HEK293 (cell line): ENCODE measurements around the gene CDK12.
A peak's percentile ranks its signal among the peaks of the same experiment; 100 is the strongest.

Experiments
- OVOL3 ChIP-seq: fragments of 450-650 bp; formaldehyde crosslinking; IDR thresholded peaks from 2 replicates; pipeline ENCODE4 v1.5.1; 2016; ENCODE audit warnings: missing biosample characterization, missing genetic modification characterization
- SP2 ChIP-seq: fragments of 450-650 bp; formaldehyde crosslinking; IDR thresholded peaks from 2 replicates; pipeline ENCODE4 v1.5.1; 2016; ENCODE audit warnings: missing biosample characterization, missing genetic modification characterization
- SP3 ChIP-seq: fragments of 450-650 bp; formaldehyde crosslinking; IDR thresholded peaks from 2 replicates; pipeline ENCODE4 v1.5.1; 2016; ENCODE audit warnings: missing biosample characterization, missing genetic modification characterization
- TCF7L2 ChIP-seq: IDR thresholded peaks from 2 replicates; pipeline ENCODE4 v1.6.1; 2011; ENCODE audit warnings: low read depth, mild to moderate bottlenecking, inconsistent platforms, low read length, moderate library complexity, borderline replicate concordance
- ZNF140 ChIP-seq: fragments of 450-650 bp; formaldehyde crosslinking; IDR thresholded peaks from 2 replicates; pipeline ENCODE4 v1.5.1; 2016; ENCODE audit warnings: missing biosample characterization, missing genetic modification characterization
- ZNF169 ChIP-seq: fragments of 450-650 bp; formaldehyde crosslinking; IDR thresholded peaks from 2 replicates; pipeline ENCODE4 v1.5.1; 2016; ENCODE audit warnings: missing biosample characterization, missing genetic modification characterization
- ZNF2 ChIP-seq: fragments of 450-650 bp; formaldehyde crosslinking; IDR thresholded peaks from 2 replicates; pipeline ENCODE4 v1.5.1; 2016; ENCODE audit warnings: missing biosample characterization, missing genetic modification characterization
- ZNF211 ChIP-seq: fragments of 450-650 bp; formaldehyde crosslinking; IDR thresholded peaks from 2 replicates; pipeline ENCODE4 v1.5.1; 2016; ENCODE audit warnings: low read depth, missing biosample characterization, missing genetic modification characterization
- ZNF416 ChIP-seq: fragments of 450-650 bp; formaldehyde crosslinking; IDR thresholded peaks from 2 replicates; pipeline ENCODE4 v1.5.1; 2016; ENCODE audit warnings: missing biosample characterization, missing genetic modification characterization
- ZNF501 ChIP-seq: fragments of 450-650 bp; formaldehyde crosslinking; IDR thresholded peaks from 2 replicates; pipeline ENCODE4 v1.5.1; 2016; ENCODE audit warnings: missing biosample characterization, missing genetic modification characterization
- ZNF514 ChIP-seq: fragments of 450-650 bp; formaldehyde crosslinking; IDR thresholded peaks from 2 replicates; pipeline ENCODE4 v1.5.1; 2016; ENCODE audit warnings: missing biosample characterization, missing genetic modification characterization
- ZNF561 ChIP-seq: fragments of 450-650 bp; IDR thresholded peaks from 2 replicates; pipeline ENCODE4 v1.5.1; 2018; ENCODE audit warnings: missing biosample characterization, missing genetic modification characterization, borderline replicate concordance
- ZNF610 ChIP-seq: fragments of 450-650 bp; formaldehyde crosslinking; IDR thresholded peaks from 2 replicates; pipeline ENCODE4 v1.5.1; 2016; ENCODE audit warnings: missing biosample characterization, missing genetic modification characterization, borderline replicate concordance
- ZNF626 ChIP-seq: fragments of 450-650 bp; sonication (Bioruptor Pico); formaldehyde crosslinking; IDR thresholded peaks from 2 replicates; pipeline ENCODE4 v1.5.1; 2018; ENCODE audit warnings: missing biosample characterization, missing genetic modification characterization, inconsistent platforms
- ZNF664 ChIP-seq: fragments of 450-650 bp; formaldehyde crosslinking; IDR thresholded peaks from 2 replicates; pipeline ENCODE4 v1.5.1; 2016; ENCODE audit warnings: missing biosample characterization, missing genetic modification characterization
- ZNF792 ChIP-seq: fragments of 450-650 bp; formaldehyde crosslinking; IDR thresholded peaks from 2 replicates; pipeline ENCODE4 v1.5.1; 2016; ENCODE audit warnings: missing biosample characterization, missing genetic modification characterization
- ZXDB ChIP-seq: fragments of 450-650 bp; formaldehyde crosslinking; IDR thresholded peaks from 2 replicates; pipeline ENCODE4 v1.5.1; 2016; ENCODE audit warnings: missing biosample characterization, missing genetic modification characterization
- TF ChIP-seq, protein P1 (sequence below): fragments of 450-650 bp; formaldehyde crosslinking; IDR thresholded peaks from 2 replicates; pipeline ENCODE4 v1.5.1; 2017; ENCODE audit warnings: missing biosample characterization, missing genetic modification characterization
- TF ChIP-seq, protein P2 (sequence below): fragments of 450-650 bp; formaldehyde crosslinking; IDR thresholded peaks from 2 replicates; pipeline ENCODE4 v1.5.1; 2017; ENCODE audit warnings: missing biosample characterization, missing genetic modification characterization
- TF ChIP-seq, protein P3 (sequence below): fragments of 450-650 bp; formaldehyde crosslinking; optimal IDR thresholded peaks from 2 replicates; pipeline ENCODE3; 2016; ENCODE audit warnings: missing biosample characterization, mild to moderate bottlenecking, missing genetic modification characterization
- TF ChIP-seq, protein P4 (sequence below): fragments of 450-650 bp; formaldehyde crosslinking; IDR thresholded peaks from 2 replicates; pipeline ENCODE4 v1.5.1; 2017; ENCODE audit warnings: missing biosample characterization, missing genetic modification characterization
- TF ChIP-seq, protein P5 (sequence below): sonication (generic); formaldehyde crosslinking; IDR thresholded peaks from 2 replicates; pipeline ENCODE4 v1.8.1; 2022; ENCODE audit warnings: mild to moderate bottlenecking, moderate library complexity, missing genetic modification reagents
- TF ChIP-seq, protein P6 (sequence below): fragments of 450-650 bp; formaldehyde crosslinking; IDR thresholded peaks from 2 replicates; pipeline ENCODE4 v1.5.1; 2016; ENCODE audit warnings: missing biosample characterization, missing genetic modification characterization
- TF ChIP-seq, protein P7 (sequence below): fragments of 450-650 bp; formaldehyde crosslinking; conservative IDR thresholded peaks from 2 replicates; pipeline ENCODE4 v1.5.1; 2016; ENCODE audit warnings: low read depth, missing biosample characterization, missing genetic modification characterization

CDK12 gene

DNA sequence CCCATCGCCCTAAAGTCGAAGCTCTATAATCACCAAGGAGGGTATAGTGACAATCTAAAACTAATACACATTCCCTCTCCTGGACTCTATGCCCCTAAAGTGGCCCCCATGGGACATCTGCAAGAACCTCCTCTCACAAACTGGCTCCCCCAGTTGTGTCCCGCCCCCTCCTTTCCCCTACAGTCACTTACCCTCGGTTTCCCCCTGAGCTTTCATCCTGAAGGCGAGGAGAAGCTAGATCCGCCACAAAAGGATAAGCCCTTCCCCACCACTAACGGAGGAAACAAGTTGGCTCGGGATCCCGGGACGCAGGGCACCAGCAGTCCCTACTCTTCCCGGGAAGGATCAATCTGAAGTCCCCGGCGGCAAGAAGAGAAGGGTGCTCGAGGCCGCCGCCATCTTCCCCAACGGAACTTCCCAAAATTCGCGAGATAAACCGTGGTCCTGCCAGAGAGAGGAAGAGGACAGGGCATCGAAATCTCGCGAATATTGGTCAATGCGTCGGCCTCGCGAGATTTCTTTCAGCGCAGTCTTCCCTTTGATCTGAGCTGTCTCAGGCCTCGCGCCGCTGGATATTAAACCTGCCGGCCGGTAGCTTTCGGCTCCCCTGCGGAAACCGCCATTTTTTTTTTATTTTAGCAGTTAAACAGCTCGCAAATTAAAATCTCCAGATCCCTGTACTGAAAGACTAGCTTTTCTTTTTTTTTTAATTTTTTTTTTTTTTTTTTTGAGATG, 10.3 kb upstream of the CDK12 start, which contains the start of gene MED1 (continued):
- TF ChIP-seq, protein P1, sequence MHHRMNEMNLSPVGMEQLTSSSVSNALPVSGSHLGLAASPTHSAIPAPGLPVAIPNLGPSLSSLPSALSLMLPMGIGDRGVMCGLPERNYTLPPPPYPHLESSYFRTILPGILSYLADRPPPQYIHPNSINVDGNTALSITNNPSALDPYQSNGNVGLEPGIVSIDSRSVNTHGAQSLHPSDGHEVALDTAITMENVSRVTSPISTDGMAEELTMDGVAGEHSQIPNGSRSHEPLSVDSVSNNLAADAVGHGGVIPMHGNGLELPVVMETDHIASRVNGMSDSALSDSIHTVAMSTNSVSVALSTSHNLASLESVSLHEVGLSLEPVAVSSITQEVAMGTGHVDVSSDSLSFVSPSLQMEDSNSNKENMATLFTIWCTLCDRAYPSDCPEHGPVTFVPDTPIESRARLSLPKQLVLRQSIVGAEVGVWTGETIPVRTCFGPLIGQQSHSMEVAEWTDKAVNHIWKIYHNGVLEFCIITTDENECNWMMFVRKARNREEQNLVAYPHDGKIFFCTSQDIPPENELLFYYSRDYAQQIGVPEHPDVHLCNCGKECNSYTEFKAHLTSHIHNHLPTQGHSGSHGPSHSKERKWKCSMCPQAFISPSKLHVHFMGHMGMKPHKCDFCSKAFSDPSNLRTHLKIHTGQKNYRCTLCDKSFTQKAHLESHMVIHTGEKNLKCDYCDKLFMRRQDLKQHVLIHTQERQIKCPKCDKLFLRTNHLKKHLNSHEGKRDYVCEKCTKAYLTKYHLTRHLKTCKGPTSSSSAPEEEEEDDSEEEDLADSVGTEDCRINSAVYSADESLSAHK (tag by site-specific recombination) = no peak
- TF ChIP-seq ZNF626 (no peak), ZNF140 (tag by site-specific recombination) (no peak), ZXDB (tag by site-specific recombination) (peak; percentile 52), ZNF211 (tag by site-specific recombination) (no peak), ZNF169 (tag by site-specific recombination) (no peak), ZNF561 (tag by site-specific recombination) (0 out of 2 replicates have a peak, but pooled peaks have one; percentile 23), TCF7L2 (peak; percentile 99), OVOL3 (tag by site-specific recombination) (no peak), ZNF610 (no peak), ZNF416 (no peak), ZNF792 (tag by site-specific recombination) (no peak), ZNF2 (peak; percentile 24; the same call in 1 of the 2 replicates), ZNF664 (no peak), ZNF501 (tag by site-specific recombination) (no peak), SP3 (tag by site-specific recombination) (peak; percentile 69), SP2 (tag by site-specific recombination) (peak; percentile 52), ZNF514 (no peak)
- TF ChIP-seq, protein P2, sequence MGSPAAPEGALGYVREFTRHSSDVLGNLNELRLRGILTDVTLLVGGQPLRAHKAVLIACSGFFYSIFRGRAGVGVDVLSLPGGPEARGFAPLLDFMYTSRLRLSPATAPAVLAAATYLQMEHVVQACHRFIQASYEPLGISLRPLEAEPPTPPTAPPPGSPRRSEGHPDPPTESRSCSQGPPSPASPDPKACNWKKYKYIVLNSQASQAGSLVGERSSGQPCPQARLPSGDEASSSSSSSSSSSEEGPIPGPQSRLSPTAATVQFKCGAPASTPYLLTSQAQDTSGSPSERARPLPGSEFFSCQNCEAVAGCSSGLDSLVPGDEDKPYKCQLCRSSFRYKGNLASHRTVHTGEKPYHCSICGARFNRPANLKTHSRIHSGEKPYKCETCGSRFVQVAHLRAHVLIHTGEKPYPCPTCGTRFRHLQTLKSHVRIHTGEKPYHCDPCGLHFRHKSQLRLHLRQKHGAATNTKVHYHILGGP = no peak
- TF ChIP-seq, protein P3, sequence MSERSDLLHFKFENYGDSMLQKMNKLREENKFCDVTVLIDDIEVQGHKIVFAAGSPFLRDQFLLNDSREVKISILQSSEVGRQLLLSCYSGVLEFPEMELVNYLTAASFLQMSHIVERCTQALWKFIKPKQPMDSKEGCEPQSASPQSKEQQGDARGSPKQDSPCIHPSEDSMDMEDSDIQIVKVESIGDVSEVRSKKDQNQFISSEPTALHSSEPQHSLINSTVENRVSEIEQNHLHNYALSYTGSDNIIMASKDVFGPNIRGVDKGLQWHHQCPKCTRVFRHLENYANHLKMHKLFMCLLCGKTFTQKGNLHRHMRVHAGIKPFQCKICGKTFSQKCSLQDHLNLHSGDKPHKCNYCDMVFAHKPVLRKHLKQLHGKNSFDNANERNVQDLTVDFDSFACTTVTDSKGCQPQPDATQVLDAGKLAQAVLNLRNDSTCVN = peak; percentile 17
- TF ChIP-seq, protein P4, sequence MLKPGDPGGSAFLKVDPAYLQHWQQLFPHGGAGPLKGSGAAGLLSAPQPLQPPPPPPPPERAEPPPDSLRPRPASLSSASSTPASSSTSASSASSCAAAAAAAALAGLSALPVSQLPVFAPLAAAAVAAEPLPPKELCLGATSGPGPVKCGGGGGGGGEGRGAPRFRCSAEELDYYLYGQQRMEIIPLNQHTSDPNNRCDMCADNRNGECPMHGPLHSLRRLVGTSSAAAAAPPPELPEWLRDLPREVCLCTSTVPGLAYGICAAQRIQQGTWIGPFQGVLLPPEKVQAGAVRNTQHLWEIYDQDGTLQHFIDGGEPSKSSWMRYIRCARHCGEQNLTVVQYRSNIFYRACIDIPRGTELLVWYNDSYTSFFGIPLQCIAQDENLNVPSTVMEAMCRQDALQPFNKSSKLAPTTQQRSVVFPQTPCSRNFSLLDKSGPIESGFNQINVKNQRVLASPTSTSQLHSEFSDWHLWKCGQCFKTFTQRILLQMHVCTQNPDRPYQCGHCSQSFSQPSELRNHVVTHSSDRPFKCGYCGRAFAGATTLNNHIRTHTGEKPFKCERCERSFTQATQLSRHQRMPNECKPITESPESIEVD (tag by site-specific recombination) = no peak
- TF ChIP-seq, protein P5, sequence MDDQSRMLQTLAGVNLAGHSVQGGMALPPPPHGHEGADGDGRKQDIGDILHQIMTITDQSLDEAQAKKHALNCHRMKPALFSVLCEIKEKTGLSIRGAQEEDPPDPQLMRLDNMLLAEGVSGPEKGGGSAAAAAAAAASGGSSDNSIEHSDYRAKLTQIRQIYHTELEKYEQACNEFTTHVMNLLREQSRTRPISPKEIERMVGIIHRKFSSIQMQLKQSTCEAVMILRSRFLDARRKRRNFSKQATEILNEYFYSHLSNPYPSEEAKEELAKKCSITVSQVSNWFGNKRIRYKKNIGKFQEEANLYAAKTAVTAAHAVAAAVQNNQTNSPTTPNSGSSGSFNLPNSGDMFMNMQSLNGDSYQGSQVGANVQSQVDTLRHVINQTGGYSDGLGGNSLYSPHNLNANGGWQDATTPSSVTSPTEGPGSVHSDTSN = no peak
- TF ChIP-seq, protein P6, sequence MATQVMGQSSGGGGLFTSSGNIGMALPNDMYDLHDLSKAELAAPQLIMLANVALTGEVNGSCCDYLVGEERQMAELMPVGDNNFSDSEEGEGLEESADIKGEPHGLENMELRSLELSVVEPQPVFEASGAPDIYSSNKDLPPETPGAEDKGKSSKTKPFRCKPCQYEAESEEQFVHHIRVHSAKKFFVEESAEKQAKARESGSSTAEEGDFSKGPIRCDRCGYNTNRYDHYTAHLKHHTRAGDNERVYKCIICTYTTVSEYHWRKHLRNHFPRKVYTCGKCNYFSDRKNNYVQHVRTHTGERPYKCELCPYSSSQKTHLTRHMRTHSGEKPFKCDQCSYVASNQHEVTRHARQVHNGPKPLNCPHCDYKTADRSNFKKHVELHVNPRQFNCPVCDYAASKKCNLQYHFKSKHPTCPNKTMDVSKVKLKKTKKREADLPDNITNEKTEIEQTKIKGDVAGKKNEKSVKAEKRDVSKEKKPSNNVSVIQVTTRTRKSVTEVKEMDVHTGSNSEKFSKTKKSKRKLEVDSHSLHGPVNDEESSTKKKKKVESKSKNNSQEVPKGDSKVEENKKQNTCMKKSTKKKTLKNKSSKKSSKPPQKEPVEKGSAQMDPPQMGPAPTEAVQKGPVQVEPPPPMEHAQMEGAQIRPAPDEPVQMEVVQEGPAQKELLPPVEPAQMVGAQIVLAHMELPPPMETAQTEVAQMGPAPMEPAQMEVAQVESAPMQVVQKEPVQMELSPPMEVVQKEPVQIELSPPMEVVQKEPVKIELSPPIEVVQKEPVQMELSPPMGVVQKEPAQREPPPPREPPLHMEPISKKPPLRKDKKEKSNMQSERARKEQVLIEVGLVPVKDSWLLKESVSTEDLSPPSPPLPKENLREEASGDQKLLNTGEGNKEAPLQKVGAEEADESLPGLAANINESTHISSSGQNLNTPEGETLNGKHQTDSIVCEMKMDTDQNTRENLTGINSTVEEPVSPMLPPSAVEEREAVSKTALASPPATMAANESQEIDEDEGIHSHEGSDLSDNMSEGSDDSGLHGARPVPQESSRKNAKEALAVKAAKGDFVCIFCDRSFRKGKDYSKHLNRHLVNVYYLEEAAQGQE (tag by site-specific recombination) = peak; percentile 14; the same call in 1 of the 2 replicates
- TF ChIP-seq, protein P7, sequence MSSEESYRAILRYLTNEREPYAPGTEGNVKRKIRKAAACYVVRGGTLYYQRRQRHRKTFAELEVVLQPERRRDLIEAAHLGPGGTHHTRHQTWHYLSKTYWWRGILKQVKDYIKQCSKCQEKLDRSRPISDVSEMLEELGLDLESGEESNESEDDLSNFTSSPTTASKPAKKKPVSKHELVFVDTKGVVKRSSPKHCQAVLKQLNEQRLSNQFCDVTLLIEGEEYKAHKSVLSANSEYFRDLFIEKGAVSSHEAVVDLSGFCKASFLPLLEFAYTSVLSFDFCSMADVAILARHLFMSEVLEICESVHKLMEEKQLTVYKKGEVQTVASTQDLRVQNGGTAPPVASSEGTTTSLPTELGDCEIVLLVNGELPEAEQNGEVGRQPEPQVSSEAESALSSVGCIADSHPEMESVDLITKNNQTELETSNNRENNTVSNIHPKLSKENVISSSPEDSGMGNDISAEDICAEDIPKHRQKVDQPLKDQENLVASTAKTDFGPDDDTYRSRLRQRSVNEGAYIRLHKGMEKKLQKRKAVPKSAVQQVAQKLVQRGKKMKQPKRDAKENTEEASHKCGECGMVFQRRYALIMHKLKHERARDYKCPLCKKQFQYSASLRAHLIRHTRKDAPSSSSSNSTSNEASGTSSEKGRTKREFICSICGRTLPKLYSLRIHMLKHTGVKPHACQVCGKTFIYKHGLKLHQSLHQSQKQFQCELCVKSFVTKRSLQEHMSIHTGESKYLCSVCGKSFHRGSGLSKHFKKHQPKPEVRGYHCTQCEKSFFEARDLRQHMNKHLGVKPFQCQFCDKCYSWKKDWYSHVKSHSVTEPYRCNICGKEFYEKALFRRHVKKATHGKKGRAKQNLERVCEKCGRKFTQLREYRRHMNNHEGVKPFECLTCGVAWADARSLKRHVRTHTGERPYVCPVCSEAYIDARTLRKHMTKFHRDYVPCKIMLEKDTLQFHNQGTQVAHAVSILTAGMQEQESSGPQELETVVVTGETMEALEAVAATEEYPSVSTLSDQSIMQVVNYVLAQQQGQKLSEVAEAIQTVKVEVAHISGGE (tag by site-specific recombination) = peak; percentile 60; the same call in 1 of the 2 replicates
